WTC11 (cell line): Measurements from ENCODE around the gene CAST. TPM values are rescaled to one million over a fixed set of nuclear protein-coding genes. Genes with fewer than 3 reads are reported as not detected.

Experiments
- ATAC-seq: fragments of 200-7000 bp; cut with Tn5 transposase; 2 replicates; pipeline ENCODE4 v1.10.0; 2021; ENCODE audit warnings: mild to moderate bottlenecking, moderate library complexity
- CTCF ChIA-PET: fragments of 300-600 bp; sonication (Branson Sonifier 250); formaldehyde crosslinking; loops from one replicate; lab custom pipeline; 2021; ENCODE audit warnings: antibody characterized with exemption; lab: Charles Lee
- POLR2A ChIA-PET: fragments of 350-600 bp; sonication (Branson Sonifier 250); formaldehyde crosslinking; loops from one replicate; lab custom pipeline; 2021; ENCODE audit warnings: antibody characterized with exemption; lab: Charles Lee
- DNase-seq: peaks from one replicate; pipeline ENCODE4 v3.0.0; 2021; ENCODE audit warnings: low spot score
- H3K27ac Mint-ChIP-seq: 2 replicates; pipeline ENCODE4 v1.8.0; 2021; ENCODE audit warnings: mixed read lengths
- H3K27me3 Mint-ChIP-seq: 2 replicates; pipeline ENCODE4 v1.8.0; 2021; ENCODE audit warnings: low read depth, mild to moderate bottlenecking, moderate library complexity, mixed read lengths
- H3K36me3 Mint-ChIP-seq: 2 replicates; pipeline ENCODE4 v1.8.0; 2021; ENCODE audit warnings: mixed read lengths
- H3K4me1 Mint-ChIP-seq: 2 replicates; pipeline ENCODE4 v1.8.0; 2022; ENCODE audit warnings: mixed read lengths
- H3K4me3 Mint-ChIP-seq: 2 replicates; pipeline ENCODE4 v1.8.0; 2021; ENCODE audit warnings: mild to moderate bottlenecking, moderate library complexity, mixed read lengths
- H3K9me3 Mint-ChIP-seq: 2 replicates; pipeline ENCODE4 v1.8.0; 2021; ENCODE audit warnings: mixed read lengths
- AR ChIP-seq: fragments of 250-450 bp; sonication (Bioruptor Pico); IDR thresholded peaks from 2 replicates; pipeline ENCODE4 v1.9.0; 2021; ENCODE audit warnings: mild to moderate bottlenecking
- ATF1 ChIP-seq: sonication (generic); formaldehyde crosslinking; IDR thresholded peaks from 2 replicates; pipeline ENCODE4 v1.8.1; 2023; ENCODE audit warnings: mild to moderate bottlenecking, moderate library complexity, missing genetic modification reagents
- ATF2 ChIP-seq: sonication (generic); formaldehyde crosslinking; IDR thresholded peaks from 2 replicates; pipeline ENCODE4 v1.8.1; 2022; ENCODE audit warnings: low read depth, missing genetic modification reagents, borderline replicate concordance
- CTCF ChIP-seq: fragments of 200-600 bp; IDR thresholded peaks from 2 replicates; pipeline ENCODE4 v1.8.0; 2022; ENCODE audit warnings: antibody characterized with exemption
- EMX1 ChIP-seq: fragments of 250-450 bp; sonication (Bioruptor Pico); IDR thresholded peaks from 2 replicates; pipeline ENCODE4 v1.8.0; 2021; ENCODE audit warnings: mild to moderate bottlenecking
- ESRRA ChIP-seq: sonication (generic); formaldehyde crosslinking; IDR thresholded peaks from 2 replicates; pipeline ENCODE4 v1.8.1; 2022; ENCODE audit warnings: mild to moderate bottlenecking, missing genetic modification reagents, borderline replicate concordance
- FOXP1 ChIP-seq: sonication (generic); formaldehyde crosslinking; IDR thresholded peaks from 2 replicates; pipeline ENCODE4 v1.8.0; 2022; ENCODE audit warnings: missing genetic modification reagents, mild to moderate bottlenecking, moderate library complexity, borderline replicate concordance
- GRHL2 ChIP-seq: fragments of 250-450 bp; sonication (Bioruptor Pico); IDR thresholded peaks from 2 replicates; pipeline ENCODE4 v1.8.0; 2022; ENCODE audit warnings: mild to moderate bottlenecking, moderate library complexity; ENCODE audit not compliant: insufficient replicate concordance, severe bottlenecking
- IRF2 ChIP-seq: sonication (generic); formaldehyde crosslinking; IDR thresholded peaks from 2 replicates; pipeline ENCODE4 v1.8.0; 2022; ENCODE audit warnings: low read depth, missing genetic modification reagents, borderline replicate concordance
- NR2C2 ChIP-seq: sonication (generic); formaldehyde crosslinking; IDR thresholded peaks from 2 replicates; pipeline ENCODE4 v1.8.0; 2022; ENCODE audit warnings: mild to moderate bottlenecking, missing genetic modification reagents
- STAT6 ChIP-seq: sonication (generic); formaldehyde crosslinking; conservative IDR thresholded peaks from 2 replicates; pipeline ENCODE4 v1.8.1; 2023; ENCODE audit warnings: mild to moderate bottlenecking, low read depth, missing genetic modification reagents, moderate library complexity
- ZBTB21 ChIP-seq: sonication (generic); formaldehyde crosslinking; IDR thresholded peaks from 2 replicates; pipeline ENCODE4 v1.8.1; 2023; ENCODE audit warnings: mild to moderate bottlenecking, missing genetic modification reagents, borderline replicate concordance
- ZNF232 ChIP-seq: sonication (generic); formaldehyde crosslinking; IDR thresholded peaks from 2 replicates; pipeline ENCODE4 v1.8.0; 2022; ENCODE audit warnings: mild to moderate bottlenecking, missing genetic modification reagents
- ZNF317 ChIP-seq: sonication (generic); formaldehyde crosslinking; IDR thresholded peaks from 2 replicates; pipeline ENCODE4 v1.8.1; 2023; ENCODE audit warnings: low read depth, mild to moderate bottlenecking, moderate library complexity, missing genetic modification reagents, borderline replicate concordance
- ZNF396 ChIP-seq: fragments of 250-450 bp; sonication (Bioruptor Pico); IDR thresholded peaks from 2 replicates; pipeline ENCODE4 v1.8.0; 2021; ENCODE audit warnings: mild to moderate bottlenecking, moderate library complexity, borderline replicate concordance
- ZNF416 ChIP-seq: fragments of 250-450 bp; sonication (Bioruptor Pico); IDR thresholded peaks from 2 replicates; pipeline ENCODE4 v1.9.0; 2021; ENCODE audit warnings: mild to moderate bottlenecking, inconsistent platforms
- ZNF425 ChIP-seq: fragments of 250-450 bp; sonication (Bioruptor Pico); conservative IDR thresholded peaks from 2 replicates; pipeline ENCODE4 v1.9.0; 2021; ENCODE audit warnings: mild to moderate bottlenecking
- ZNF671 ChIP-seq: fragments of 250-450 bp; sonication (Bioruptor Pico); IDR thresholded peaks from 2 replicates; pipeline ENCODE4 v1.8.0; 2021; ENCODE audit warnings: mild to moderate bottlenecking
- total RNA-seq: library from RNA; stranded (reverse); gene quantifications from 3 replicates; pipeline ENCODE4 v1.2.3, GENCODE V29; 2021
- TF ChIP-seq, protein P1 (sequence below): sonication (generic); formaldehyde crosslinking; IDR thresholded peaks from 2 replicates; pipeline ENCODE4 v1.8.1; 2023; ENCODE audit warnings: mild to moderate bottlenecking, missing genetic modification reagents
- TF ChIP-seq, protein P2 (sequence below): sonication (generic); formaldehyde crosslinking; IDR thresholded peaks from 2 replicates; pipeline ENCODE4 v1.8.1; 2023; ENCODE audit warnings: mild to moderate bottlenecking, missing genetic modification reagents, moderate library complexity
- TF ChIP-seq, protein P3 (sequence below): sonication (generic); formaldehyde crosslinking; conservative IDR thresholded peaks from 2 replicates; pipeline ENCODE4 v1.8.1; 2022; ENCODE audit warnings: mild to moderate bottlenecking, missing genetic modification reagents

CAST gene
- total RNA-seq, 1 experiment from 2014 or later: 40.0 TPM

DNA sequence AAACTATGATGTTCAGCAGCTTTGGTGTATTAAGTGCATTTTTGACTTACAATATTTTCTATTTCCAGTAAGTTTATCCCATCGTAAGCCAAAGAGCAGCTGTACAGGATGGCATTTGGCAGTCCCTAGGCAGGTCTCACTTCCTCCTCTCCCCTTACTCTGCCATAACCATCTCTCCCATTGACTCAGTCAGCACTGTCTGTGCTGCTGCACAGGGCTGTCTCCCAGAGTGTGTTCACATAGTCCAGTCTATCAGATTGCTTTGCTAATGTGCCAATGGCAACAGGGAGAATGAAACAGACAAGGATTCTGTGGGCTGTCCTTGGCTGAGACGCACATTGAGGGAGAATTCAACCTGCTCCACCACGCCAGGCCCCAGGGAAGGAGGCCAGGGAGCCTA lies 47.0 kb upstream of the CAST start:
- H3K36me3 Mint-ChIP-seq: peaks cover 20% of the 10 kb centered on the region
- no peaks in the 10 kb centered on the region; the same call in 1 of the 2 replicates for H3K27me3 Mint-ChIP-seq
- DNase-seq: no peak
- peaks cover 9% of the 10 kb centered on the region for H3K4me1 Mint-ChIP-seq
- no peak overlapping the region for H3K27ac Mint-ChIP-seq
- H3K4me3 Mint-ChIP-seq: no peak overlapping the region
- no peak for TF ChIP-seq EMX1 (CRISPR knock-in tag)
- no peak for TF ChIP-seq ZNF317 (CRISPR knock-in tag)
- no peak for TF ChIP-seq GRHL2 (CRISPR knock-in tag)
- TF ChIP-seq IRF2: no peak
- no peak for TF ChIP-seq CTCF
- no peak for TF ChIP-seq AR (CRISPR knock-in tag)
- TF ChIP-seq STAT6 (CRISPR knock-in tag): no peak
- no peak for TF ChIP-seq ZNF671 (CRISPR knock-in tag)
- ATAC-seq: no peak
- ChIA-PET POLR2A (no interaction called here), CTCF (interaction anchor here (0.8 to 2.0 kb wide), 5 partner anchors 13 to 550 kb away, joined by 3 to 14 read pairs (median 6); partner anchors contain the start of gene LIX1)
- peaks cover 31% of the 10 kb centered on the region for H3K9me3 Mint-ChIP-seq

- Mint-ChIP-seq H3K27me3 (no peaks in the 10 kb centered on the region; the same call in 1 of the 2 replicates), H3K9me3 (peaks cover 30% of the 10 kb centered on the region), H3K27ac (no peak overlapping the region), H3K36me3 (peaks cover 20% of the 10 kb centered on the region), H3K4me1 (peaks cover 17% of the 10 kb centered on the region), H3K4me3 (no peak overlapping the region)
- ATAC-seq (no peak), DNase-seq (no peak)
- POLR2A ChIA-PET: no interaction called here
- CTCF ChIA-PET: no interaction called here
- TF ChIP-seq, protein P1, sequence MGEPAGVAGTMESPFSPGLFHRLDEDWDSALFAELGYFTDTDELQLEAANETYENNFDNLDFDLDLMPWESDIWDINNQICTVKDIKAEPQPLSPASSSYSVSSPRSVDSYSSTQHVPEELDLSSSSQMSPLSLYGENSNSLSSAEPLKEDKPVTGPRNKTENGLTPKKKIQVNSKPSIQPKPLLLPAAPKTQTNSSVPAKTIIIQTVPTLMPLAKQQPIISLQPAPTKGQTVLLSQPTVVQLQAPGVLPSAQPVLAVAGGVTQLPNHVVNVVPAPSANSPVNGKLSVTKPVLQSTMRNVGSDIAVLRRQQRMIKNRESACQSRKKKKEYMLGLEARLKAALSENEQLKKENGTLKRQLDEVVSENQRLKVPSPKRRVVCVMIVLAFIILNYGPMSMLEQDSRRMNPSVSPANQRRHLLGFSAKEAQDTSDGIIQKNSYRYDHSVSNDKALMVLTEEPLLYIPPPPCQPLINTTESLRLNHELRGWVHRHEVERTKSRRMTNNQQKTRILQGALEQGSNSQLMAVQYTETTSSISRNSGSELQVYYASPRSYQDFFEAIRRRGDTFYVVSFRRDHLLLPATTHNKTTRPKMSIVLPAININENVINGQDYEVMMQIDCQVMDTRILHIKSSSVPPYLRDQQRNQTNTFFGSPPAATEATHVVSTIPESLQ: no peak
- no peak for TF ChIP-seq ATF1 (CRISPR knock-in tag)
- TF ChIP-seq, protein P2, sequence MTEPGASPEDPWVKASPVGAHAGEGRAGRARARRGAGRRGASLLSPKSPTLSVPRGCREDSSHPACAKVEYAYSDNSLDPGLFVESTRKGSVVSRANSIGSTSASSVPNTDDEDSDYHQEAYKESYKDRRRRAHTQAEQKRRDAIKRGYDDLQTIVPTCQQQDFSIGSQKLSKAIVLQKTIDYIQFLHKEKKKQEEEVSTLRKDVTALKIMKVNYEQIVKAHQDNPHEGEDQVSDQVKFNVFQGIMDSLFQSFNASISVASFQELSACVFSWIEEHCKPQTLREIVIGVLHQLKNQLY (CRISPR knock-in tag): no peak
- no peak for TF ChIP-seq NR2C2 (CRISPR knock-in tag)
- TF ChIP-seq ZNF396 (CRISPR knock-in tag): no peak
- TF ChIP-seq ESRRA: no peak
- TF ChIP-seq, protein P3, sequence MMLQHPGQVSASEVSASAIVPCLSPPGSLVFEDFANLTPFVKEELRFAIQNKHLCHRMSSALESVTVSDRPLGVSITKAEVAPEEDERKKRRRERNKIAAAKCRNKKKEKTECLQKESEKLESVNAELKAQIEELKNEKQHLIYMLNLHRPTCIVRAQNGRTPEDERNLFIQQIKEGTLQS: no peak
- no peak for TF ChIP-seq EMX1 (CRISPR knock-in tag)
- TF ChIP-seq ZNF425: no peak
- no peak for TF ChIP-seq ZNF416
- TF ChIP-seq FOXP1 (CRISPR knock-in tag): no peak
- no peak for TF ChIP-seq GRHL2 (CRISPR knock-in tag)
- TF ChIP-seq ATF2 (CRISPR knock-in tag): no peak
- TF ChIP-seq ZBTB21: no peak
- no peak for TF ChIP-seq ZNF232
Observed at GRCh38 chr5:96616801-96617200, 45.4 kb upstream of the CAST start.
